ENCODE data around the gene FCER1G. TPM values are rescaled to one million over a fixed set of nuclear protein-coding genes. Genes with fewer than 3 reads are reported as not detected.
A peak's percentile ranks its signal among the peaks of the same experiment; 100 is the strongest.

The FCER1G gene
- polyA plus RNA-seq, 3 donors = 2,686 to 4,191 (median 2,715) TPM

DNA sequence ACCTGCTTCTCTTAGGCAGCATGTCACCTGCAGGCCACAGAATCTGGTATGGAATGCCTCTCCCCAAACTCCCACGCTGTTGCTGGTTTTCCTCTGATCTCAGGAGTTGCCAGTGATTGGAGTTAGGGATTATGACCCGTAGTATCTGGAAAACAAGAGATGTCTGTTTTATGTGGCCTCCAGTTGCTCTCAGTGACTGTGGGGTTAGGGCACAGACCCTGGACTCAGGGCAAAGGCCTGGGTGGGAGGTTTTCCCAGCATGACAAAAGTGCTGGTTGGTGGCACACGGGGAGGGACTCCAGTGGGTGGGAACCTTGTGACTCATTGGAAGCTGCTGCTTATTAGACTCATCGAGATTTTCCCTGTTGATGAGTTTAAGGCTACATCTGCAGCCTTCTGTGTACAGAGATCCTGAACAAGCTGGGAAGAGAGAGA lies 23.0 kb downstream of the FCER1G start, which contains the start of gene NR1I3:
Gene NR1I3, minus strand, starts transcription at position 165 of the 435 bp plus-strand sequence. CDS start 1,638 bp downstream, outside the sequence.
- H3K36me3 Mint-ChIP-seq = no peaks in the 10 kb centered on the region
- peak in 1 of 3 donors; percentile 13 for DNase-seq

DNA sequence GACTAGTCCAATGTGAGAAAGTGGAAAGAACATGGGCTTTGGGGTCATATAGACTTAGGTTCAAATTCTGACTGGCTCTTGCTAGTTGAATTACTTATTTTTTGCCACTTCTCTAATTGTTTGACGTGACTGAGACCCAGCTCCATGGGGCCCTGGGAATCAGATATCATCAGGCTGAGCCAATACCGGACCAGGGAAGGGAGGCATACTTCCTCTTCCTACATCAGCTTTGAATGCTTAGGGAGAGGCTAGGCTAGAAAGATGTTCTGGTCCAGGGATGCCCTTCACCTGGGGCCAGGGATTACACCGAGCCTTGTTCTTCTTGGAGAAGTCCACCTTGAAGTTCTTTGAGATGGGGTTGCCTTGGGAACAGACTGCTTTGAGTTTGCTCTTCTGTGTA lies 26.6 kb downstream of the FCER1G start:
- no peaks in the 10 kb centered on the region for H3K27me3 ChIP-seq (ENCODE audit: control insufficient read depth in 2 of 2, insufficient read depth in 2 of 2, low read length in 2 of 2)
- H3K4me2 ChIP-seq (replicated peaks; ENCODE audit: extremely low read depth, low read length, poor library complexity, severe bottlenecking) = no peak overlapping the region
- no peaks in the 10 kb centered on the region for H3K36me3 Mint-ChIP-seq
- H3K9me3 Mint-ChIP-seq = no peaks in the 10 kb centered on the region
- no peak overlapping the region for H3K4me3 Mint-ChIP-seq
- DNase-seq = peak; percentile 30 to 61 (median 44)
- H3K4me3 ChIP-seq (replicated peaks in 1 of 3; ENCODE audit: low read depth in 2 of 3, low read length in 3 of 3) = no peak overlapping the region
- H3K79me2 ChIP-seq (ENCODE audit: insufficient read depth, low read length) = no peaks in the 10 kb centered on the region
- WGBS (ENCODE audit: insufficient coverage) = no CpG with 5 or more reads among the region's 3 CpGs
- intact Hi-C loops (cut with micrococcal nuclease) = no loop called here
- H3K27ac Mint-ChIP-seq = no peak overlapping the region
- H3K36me3 ChIP-seq (replicated peaks in 1 of 2; ENCODE audit: control insufficient read depth in 1 of 2, insufficient read depth in 2 of 2, low read length in 2 of 2) = no peaks in the 10 kb centered on the region
- H3K27ac ChIP-seq (ENCODE audit: low read depth in 1 of 2, low read length in 2 of 2) = no peak overlapping the region
- peaks cover 0 to 6% (median 0%) of the 10 kb centered on the region in 3 donors for H3K27me3 Mint-ChIP-seq (ENCODE audit: low read depth in 3 of 3)
- H4K20me1 ChIP-seq (ENCODE audit: insufficient read depth, low read length) = no peaks in the 10 kb centered on the region
- H2AFZ ChIP-seq (ENCODE audit: insufficient read depth, low read depth, low read length, poor library complexity, severe bottlenecking) = no peak overlapping the region
- no peak overlapping the region for H3K9ac ChIP-seq (ENCODE audit: insufficient read depth, low read length, poor library complexity, severe bottlenecking)
- TF ChIP-seq, protein P1, sequence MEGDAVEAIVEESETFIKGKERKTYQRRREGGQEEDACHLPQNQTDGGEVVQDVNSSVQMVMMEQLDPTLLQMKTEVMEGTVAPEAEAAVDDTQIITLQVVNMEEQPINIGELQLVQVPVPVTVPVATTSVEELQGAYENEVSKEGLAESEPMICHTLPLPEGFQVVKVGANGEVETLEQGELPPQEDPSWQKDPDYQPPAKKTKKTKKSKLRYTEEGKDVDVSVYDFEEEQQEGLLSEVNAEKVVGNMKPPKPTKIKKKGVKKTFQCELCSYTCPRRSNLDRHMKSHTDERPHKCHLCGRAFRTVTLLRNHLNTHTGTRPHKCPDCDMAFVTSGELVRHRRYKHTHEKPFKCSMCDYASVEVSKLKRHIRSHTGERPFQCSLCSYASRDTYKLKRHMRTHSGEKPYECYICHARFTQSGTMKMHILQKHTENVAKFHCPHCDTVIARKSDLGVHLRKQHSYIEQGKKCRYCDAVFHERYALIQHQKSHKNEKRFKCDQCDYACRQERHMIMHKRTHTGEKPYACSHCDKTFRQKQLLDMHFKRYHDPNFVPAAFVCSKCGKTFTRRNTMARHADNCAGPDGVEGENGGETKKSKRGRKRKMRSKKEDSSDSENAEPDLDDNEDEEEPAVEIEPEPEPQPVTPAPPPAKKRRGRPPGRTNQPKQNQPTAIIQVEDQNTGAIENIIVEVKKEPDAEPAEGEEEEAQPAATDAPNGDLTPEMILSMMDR (IDR thresholded peaks at IDR 0.05) = no peak
- peaks cover 12% of the 10 kb centered on the region for H3K4me1 Mint-ChIP-seq
- H3K9me3 ChIP-seq (replicated peaks in 1 of 2; ENCODE audit: control insufficient read depth in 1 of 2, insufficient read depth in 1 of 2, low read length in 2 of 2) = no peaks in the 10 kb centered on the region
- H3K4me1 ChIP-seq (ENCODE audit: control insufficient read depth in 1 of 2, insufficient read depth in 2 of 2, low read length in 2 of 2) = peaks cover 6 to 13% of the 10 kb centered on the region in 2 donors

More for the DNA sequence above, 23.0 kb downstream of the FCER1G start, which contains the start of gene NR1I3:
- Mint-ChIP-seq H3K4me3 (no peak within 1 kb of the TSS), H3K9me3 (no peaks in the 10 kb centered on the region), H3K4me1 (peaks cover 12% of the 10 kb centered on the region), H3K27me3 (ENCODE audit: low read depth in 3 of 3) (peaks cover 0 to 6% (median 0%) of the 10 kb centered on the region in 3 donors), H3K27ac (peak within 1 kb of the TSS in 1 of 7 donors; percentile 34)
- Histone ChIP-seq H3K36me3 (replicated peaks in 1 of 2; ENCODE audit: control insufficient read depth in 1 of 2, insufficient read depth in 2 of 2, low read length in 2 of 2) (no peaks in the 10 kb centered on the region), H3K79me2 (ENCODE audit: insufficient read depth, low read length) (no peaks in the 10 kb centered on the region), H2AFZ (ENCODE audit: insufficient read depth, low read depth, low read length, poor library complexity, severe bottlenecking) (no peak within 1 kb of the TSS), H3K9me3 (replicated peaks in 1 of 2; ENCODE audit: control insufficient read depth in 1 of 2, insufficient read depth in 1 of 2, low read length in 2 of 2) (no peaks in the 10 kb centered on the region), H3K27me3 (ENCODE audit: control insufficient read depth in 2 of 2, insufficient read depth in 2 of 2, low read length in 2 of 2) (no peaks in the 10 kb centered on the region), H4K20me1 (ENCODE audit: insufficient read depth, low read length) (no peaks in the 10 kb centered on the region), H3K4me1 (ENCODE audit: control insufficient read depth in 1 of 2, insufficient read depth in 2 of 2, low read length in 2 of 2) (peaks cover 6 to 13% of the 10 kb centered on the region in 2 donors), H3K27ac (ENCODE audit: low read depth in 1 of 2, low read length in 2 of 2) (no peak within 1 kb of the TSS), H3K4me3 (replicated peaks in 1 of 3; ENCODE audit: low read depth in 2 of 3, low read length in 3 of 3) (no peak within 1 kb of the TSS), H3K4me2 (replicated peaks; ENCODE audit: extremely low read depth, low read length, poor library complexity, severe bottlenecking) (no peak within 1 kb of the TSS), H3K9ac (ENCODE audit: insufficient read depth, low read length, poor library complexity, severe bottlenecking) (no peak within 1 kb of the TSS)
- intact Hi-C loops (cut with micrococcal nuclease) = no loop called here
- TF ChIP-seq, protein P1 (IDR thresholded peaks at IDR 0.05) = no peak
- 82% methylated on average over 3 of the region's 4 CpGs for WGBS (ENCODE audit: insufficient coverage)
